CD4-positive, alpha-beta T cell treated with Interleukin-1 beta for 1 hour (primary cell): Measurements from ENCODE around the gene CERK.

ENCODE experiments used
- DNase-seq, 2 donors: peaks; one replicate each; pipeline ENCODE4 v3.0.0-alpha.2; 2020 to 2022

The CERK gene

DNA sequence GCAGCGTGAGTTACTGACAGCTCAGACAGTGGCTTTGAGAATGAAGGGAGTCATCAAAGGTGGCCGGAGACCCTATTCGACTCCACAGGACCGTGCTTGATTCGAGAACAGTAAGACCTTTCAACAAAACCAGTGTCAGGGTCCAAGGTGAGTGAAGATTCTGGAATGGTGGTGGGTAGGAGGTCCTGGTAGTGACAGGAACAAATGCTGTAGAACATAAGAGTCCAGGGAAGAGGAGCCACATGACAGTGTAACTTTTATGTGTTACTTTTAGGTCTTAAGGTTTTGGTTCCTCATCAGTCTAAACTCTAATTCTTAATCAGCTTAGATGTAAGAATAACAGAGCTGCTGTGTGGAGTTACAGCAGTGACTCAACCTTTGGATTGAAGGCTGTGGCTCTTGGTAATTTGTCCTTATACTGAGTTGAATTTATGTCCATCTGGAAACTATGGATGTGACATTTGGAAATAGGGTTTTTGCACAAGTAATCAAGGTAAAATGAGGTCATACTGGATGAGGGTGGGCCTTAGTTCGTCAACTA lies 26.2 kb upstream of the CERK start:
- no peak for DNase-seq

DNA sequence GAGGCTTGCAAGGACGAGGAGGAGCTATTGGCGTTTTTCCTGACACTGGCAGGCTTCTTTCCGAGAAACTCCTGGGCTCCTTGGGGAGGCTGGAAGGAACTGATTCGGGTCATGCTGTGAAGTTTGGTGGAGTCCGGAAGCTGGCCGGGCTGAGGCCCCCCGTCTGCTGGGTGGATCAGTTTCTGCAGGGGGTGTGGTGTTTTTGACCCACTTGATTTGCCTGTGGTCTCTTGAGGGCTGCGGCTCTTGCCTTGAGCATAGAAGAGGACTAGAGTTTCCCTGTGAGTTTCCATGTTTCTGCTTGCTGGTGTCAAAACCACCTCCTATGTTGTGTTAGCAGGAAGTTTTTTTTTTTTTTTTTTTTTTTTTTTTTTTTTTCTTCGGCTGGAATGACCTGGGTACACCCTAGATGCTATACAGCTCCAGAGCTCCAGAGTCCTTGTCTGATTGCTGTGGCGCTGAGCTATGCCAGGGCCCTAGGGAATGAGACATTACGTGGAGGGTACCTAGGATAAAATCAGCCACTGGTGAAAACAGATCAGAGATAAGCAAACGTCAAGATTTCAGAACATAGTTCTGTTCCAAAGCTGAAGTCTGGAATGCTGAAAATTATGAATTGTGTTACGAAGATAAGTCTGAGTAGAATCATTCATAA lies 25.1 kb upstream of the CERK start:
- DNase-seq, result peak; percentile 58 to 69

DNA sequence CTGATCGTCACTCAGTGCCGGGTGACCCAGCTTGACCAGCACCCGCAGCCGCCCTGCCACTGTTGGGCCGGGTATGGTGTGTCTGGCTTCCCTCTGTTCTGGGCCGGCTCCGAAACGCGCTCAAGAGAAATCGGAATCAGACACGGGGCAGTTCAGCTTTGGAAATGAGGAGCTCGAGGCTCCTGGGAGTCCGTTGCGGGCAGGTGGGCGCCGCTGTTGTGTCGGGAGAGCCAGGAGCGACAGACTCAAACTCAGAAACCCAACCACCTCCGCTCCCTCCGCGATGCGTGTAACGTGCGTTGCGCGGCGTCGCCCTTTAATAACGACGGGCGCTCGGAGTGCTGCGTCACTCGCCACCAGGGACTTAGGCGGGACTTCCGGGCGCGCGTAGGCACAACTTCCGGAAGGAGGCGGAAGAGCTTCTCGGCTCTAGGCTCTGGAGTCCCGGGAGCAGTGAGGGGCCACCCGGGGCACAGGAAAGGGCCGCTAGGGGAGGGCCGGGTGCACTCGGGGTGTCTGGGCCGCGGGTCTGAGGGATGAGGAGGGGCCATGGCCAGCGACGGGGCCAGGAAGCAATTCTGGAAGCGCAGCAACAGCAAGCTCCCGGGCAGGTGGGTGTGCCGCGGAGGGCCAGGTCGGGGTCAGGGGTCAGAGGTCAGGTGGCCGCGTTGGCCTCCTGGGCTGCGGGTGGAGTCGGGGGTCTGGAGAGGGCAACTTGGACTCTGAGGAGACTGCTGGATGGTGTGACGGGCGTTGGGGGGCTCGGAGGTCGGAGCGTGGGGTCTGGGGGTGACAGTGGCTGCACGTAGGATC lies 24.4 kb upstream of the CERK start, which contains the start of gene TBC1D22A:
TBC1D22A (plus strand) TSS at position 413 of the 813 bp plus-strand sequence; CDS start at position 550, 137 bp downstream.
- peak; percentile 93 to 94 for DNase-seq

DNA sequence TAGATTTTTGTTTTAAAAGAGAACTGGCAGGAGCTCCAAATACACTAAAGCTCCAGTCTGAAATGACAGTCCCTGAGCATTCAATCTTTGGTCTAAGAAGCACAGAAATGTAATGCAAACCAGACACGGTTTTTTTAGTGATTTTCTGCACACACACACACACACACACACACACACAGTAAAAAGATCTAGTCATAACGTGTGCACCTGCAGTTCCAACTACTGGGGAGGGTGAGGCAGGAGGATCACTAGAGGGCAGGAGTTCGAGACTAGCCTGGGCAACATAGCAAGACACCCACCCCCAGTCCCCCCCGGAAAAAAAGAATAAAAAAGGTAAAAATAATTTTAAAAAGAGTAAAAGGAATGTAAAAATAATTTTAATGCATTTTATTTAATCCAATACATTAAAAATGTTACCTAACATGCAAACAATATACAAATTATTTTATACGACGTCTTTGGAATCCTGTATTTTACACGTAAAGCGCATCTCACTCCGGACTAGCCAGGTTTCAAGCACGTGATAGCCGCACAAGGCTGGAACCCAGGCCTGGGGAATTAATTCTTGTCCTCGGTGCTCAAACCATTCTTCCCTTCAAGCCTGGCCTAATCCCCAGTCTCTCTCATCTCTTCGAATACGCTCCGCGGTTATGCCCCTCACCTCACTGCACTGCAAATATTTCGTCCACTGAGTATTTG lies 23.6 kb upstream of the CERK start:
- no peak for DNase-seq

DNA sequence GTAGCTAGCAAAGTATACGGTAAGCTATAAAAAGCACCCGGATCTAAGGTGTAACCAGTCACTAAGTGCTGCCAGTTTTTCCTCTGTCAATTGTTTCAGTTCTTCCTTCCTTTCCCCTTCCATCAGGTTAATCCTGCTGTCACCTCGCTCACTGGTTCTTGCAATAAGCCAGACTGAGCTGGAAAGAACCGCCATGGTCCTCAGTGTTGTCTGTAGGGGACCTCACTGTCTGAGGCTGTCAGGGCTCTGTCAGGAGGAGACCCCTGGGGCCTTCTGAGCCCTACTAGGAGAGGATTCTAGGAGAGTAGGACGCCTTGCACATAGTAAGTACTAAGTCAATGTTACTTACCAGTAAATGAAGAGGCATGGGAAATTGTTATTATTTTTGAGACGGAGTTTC lies 23.0 kb upstream of the CERK start:
- no peak for DNase-seq

DNA sequence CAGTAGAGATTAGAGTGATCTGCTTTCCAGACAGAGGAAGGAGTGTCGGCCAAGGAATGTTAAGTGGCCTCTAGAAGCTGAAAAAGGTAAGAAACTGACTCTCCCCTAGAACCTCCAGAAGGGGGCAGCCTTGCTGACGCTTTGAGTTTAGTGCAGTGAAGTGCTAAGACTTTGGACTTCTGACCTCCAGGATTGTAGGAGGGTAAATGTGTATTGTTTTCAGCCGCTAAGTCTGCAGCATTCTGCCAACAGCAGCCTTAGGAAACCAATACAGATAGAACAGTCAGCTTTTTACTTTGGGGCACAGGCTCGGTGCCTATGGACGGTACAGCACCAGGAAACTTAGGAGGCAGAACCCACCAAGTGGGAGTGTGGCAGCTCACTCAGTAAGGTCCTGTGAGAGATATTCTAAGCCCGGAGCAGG lies 20.8 kb upstream of the CERK start:
- peak; percentile 64 to 65 for DNase-seq

DNA sequence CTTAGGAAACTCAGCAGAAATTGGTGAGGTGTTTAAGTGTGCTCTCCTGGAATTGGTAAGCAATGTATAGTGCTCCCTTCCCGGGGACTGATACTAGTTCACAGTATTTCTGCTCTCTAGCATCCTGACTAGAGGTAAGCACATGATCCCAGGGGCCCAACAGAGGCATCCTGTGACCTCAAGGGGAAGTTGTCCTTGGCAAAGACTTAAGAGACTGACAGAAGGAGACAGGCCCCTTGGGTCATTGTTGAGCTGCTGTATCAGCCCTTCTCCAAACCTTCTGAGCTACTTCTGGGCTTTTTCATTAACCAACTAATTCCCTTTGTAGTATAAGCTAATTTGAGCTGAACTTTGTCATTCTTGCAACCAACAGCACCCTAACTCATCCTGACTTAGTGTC lies 20.1 kb upstream of the CERK start:
- no peak for DNase-seq

DNA sequence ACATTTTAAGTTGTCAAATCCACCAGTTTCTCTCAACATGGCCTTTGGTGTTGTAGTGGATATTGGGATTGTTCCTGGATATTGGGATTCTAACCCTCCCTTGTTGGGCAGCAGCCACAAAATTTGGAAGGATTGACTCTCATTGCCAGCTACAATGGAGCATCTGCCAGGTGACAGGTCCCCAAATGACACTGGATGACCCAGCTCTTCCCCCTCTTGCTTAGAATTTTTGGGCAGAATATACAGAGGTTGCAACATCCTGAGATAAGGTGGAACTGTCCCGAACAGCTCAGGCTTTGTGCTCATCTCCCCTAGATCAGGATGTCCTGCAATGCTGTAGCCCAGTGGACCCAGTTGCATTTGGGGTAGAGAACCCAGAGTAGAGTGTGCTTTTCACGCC lies 19.1 kb upstream of the CERK start:
- no peak for DNase-seq

DNA sequence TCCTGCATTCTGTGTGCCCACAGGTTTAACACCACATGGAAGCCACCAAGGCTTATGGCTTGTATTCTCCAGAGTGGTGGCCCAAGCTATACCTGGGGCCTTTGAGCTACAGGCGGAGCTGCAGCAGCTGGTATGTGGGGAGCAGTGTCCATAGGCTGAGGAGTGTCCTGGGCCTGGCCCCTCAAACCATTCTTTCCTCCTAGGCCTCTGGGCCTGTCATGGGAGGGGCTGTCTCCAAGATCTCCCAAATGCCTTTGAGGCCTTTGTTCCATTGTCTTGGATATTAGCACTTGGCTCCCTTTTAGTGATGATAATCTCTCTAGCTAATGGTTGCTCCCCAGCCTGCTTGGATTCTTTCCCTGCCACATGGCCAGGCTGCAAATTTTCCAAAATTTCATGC lies 18.0 kb upstream of the CERK start:
- no peak for DNase-seq

DNA sequence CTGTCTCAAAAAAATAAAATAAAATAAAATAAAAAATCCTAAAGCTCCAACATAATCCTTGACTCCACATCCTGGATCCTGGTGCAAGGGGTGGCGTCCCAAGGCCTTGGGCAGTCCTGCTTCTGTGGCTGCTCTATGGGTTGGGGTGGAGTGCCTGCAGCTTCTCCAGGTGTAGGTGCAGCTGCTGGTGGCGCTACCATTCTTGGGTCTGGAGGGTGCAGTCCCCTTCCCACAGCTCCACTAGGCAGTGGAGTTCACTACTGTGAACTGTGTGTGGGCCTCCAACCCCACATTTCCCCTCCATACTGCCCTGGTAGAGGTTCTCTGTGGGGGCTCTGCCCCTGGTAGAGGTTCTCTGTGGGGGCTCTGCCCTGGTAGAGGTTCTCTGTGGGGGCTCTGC lies 17.5 kb upstream of the CERK start:
- no peak for DNase-seq

DNA sequence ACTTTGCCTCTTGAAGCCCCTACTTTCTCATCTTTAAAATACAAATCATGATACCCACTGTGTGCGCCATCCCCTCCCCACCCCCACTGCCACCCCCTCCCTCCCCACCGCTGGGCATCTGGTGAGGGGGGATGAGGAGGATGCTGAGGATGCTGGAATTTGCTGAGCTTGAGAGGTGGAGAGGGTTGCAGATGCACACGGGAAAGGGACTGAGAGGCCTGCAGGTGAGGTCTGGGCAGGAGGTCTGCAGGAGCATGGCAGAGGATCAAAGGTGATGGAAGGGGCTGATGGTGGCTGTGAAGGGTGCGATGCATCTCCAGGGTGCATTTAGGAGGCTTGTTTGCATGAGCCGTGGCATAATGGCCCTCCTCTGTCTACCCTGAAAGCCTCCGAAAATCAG lies 16.8 kb upstream of the CERK start:
- DNase-seq, result no peak

DNA sequence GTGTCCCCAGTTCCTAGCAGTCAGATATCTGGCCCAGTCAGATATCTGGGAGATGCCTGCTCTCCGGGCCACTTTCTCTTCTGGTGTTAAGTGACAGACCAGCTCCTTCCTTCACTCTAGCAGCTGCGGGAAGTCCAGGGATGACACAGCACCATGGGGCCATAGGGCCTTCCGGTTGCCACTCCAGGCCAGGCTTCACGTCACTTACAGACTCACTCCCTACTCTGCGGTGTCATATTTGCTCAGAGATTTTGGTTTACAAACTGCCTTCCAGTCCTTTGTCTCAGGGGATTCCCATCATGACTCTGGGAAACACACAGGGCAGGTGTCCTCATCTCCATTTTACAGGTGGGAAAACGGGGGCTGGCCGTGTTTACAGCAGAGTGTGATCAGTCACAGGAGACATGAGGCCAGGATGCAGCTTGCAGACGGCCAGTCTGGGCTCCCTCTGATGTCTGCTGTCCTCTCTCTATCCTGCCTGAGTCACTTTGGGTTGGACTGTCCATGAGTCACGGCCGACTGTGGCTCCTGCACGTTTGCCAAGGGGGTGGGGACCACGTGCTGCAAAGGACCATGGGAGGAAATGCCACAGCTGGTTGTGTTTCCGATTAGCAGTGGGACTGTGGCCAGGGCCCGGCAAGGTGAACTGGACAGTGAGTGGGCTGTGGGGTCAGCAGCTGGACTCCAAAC lies 16.2 kb upstream of the CERK start:
- DNase-seq, result peak; percentile 23 to 86

DNA sequence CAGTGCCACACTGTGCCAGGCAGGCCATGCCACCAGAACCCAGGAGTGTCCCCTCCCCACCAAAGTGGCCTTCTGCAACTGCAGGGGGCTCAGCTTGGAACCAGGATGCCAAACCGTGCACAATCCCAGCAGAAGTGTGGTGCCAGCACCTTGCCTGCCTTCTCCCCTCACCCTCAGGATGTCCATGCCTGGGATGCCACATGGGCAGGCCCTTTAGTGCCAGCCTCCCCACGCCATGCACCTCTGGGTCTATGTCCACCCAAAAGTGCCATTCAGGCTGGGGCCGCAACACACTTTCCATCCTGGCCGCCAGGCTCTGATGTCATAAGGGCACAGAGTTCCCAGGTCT lies 15.7 kb upstream of the CERK start:
- DNase-seq, result no peak

DNA sequence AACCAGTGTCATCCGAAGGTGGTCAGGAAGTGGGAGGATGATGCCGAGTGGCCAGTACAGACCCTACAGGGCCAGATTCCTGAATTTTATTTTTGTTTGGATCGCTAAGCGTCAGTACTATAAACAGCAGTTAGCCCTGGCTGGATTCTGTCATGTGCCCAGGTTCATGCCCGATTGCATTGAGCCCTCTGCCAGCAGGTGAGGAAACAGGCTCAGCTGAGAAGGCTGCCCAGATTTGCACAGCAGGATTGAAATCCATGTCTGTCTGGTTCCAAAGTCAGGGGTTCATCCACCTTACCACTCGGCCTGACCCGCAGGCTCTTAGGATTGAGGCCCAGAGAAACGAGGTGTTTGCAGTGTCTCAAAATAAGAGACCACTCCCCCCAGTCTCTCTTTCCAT lies 15.3 kb upstream of the CERK start:
- no peak for DNase-seq

DNA sequence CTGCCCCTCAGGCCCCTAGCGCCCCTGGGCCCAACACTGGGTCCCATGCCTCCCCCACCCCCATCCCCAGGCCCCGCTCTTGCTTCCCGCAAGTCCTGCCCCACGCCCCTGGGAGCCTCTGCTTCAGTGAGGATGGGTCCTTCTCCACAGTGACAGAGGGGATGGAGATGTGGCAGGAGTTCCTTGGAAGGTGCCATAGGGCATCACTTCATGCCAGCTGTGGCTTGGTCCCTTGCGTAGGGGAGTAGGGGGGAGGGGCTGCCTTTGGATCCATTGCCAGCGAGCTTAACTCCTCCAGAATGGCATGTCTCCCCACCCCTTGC lies 14.9 kb upstream of the CERK start:
- DNase-seq, result no peak

DNA sequence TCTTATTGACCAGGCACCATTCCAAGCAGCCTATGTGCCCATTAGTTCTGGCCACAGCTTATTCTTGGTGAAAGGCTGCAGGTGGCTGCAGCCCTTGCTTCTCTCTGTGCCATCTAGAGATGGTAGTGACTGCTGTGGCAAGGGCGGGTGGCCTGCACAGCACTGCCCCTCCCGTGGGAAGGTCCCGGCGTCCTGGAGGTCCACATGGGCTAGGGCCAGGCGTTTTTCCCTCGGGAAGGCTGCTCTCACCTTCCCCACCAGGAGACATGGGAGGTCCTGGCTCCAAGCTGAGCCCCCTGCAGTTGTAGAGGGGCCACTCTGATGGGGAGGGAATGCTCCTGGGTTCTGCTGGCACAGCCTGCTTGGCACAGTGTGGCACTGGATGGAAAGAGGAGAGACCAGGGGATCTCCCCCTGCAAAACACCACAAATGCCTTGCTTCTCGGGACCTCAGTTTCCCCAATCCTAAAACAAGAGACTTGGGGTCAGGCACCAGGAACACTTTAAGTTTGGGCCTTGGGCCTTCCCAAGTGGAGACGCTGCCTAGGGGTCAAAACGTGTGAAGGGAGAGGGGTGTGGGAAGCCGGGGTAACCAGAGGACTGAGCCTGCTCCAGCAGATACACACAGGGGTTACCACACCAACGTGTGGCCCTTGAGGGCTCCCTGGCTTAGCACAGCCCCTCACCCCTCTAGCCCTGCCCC lies 14.4 kb upstream of the CERK start:
- no peak for DNase-seq

DNA sequence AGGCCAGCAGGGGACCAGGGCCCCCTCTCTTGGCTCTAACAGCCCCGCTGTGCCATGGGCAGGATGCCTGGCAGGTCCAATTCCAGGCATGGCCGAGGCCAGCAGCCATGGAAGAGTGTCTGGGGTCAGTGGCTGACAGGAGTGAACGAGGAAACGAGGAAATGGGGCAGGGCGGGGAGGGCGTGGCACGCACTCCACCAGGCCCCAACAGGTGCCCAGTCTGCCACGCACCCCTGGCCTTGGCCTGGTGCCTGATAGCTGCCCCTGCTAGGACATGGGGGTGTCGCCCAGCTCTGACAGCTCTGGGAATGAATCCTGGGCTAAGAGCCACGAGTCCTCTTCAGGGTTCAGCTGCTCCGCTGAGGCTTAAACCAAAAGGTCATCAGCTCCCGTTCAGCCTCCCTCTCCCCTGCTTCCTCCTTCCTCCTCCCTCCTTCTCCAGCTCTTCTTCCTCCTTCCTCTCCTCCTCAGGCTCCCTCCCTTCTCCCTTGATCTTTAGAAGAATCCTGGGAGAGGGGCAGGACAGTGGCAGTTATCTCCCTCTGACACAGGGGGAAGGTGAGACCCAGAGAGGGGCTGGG lies 12.9 kb upstream of the CERK start:
- DNase-seq, result no peak

DNA sequence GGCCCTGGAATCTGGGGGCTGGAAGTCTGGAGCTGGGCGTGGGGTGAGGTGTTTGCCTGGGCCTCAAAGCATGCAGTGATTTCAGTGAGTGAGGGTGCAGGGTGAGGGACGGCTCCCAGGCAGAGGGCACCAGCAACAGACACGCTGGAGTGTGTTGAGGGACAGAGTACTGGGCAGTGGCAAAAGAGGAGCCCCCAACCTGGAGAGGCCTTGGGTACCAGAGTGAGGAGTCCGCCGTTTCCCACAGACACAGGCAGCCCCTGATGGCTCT lies 12.4 kb upstream of the CERK start:
- DNase-seq, result no peak

DNA sequence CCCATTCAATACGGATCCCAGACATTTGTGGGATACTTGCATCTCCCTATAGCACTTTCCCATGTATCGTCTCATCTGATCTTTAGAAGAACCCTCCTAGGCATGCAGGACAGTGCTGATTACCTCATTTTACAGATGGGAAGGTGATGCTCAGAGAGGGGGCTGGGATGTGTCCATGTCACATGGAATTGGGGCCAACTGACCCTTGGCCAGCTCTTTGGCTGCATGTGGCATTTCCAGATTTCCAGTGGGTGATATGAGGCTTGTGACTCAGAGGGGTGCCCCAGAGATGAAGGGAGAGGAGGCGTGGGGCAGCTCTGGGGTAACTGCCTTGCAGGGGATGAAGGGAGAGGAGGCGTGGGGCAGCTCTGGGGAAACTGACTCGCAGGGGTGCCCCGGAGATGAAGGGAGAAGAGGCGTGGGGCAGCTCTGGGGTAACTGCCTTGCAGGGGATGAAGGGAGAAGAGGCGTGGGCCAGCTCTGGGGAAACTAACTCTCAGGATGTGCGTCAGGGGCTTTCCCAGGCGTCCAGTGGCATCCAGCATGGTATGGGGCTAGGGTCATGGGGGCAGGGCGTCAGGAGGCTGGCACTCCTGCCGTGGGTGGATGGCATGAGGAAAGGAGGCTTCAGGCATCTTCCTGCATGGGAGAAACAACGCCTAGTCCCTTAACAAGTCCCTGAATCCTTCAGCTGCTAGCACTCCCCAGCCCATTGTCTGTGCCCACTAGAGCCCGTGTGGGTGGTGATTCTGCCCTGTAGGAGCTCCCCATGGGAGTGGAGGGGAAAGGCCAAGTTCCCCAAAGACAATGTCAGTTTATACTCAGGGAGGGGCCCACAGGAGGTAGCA lies 11.9 kb upstream of the CERK start:
- DNase-seq, result no peak

DNA sequence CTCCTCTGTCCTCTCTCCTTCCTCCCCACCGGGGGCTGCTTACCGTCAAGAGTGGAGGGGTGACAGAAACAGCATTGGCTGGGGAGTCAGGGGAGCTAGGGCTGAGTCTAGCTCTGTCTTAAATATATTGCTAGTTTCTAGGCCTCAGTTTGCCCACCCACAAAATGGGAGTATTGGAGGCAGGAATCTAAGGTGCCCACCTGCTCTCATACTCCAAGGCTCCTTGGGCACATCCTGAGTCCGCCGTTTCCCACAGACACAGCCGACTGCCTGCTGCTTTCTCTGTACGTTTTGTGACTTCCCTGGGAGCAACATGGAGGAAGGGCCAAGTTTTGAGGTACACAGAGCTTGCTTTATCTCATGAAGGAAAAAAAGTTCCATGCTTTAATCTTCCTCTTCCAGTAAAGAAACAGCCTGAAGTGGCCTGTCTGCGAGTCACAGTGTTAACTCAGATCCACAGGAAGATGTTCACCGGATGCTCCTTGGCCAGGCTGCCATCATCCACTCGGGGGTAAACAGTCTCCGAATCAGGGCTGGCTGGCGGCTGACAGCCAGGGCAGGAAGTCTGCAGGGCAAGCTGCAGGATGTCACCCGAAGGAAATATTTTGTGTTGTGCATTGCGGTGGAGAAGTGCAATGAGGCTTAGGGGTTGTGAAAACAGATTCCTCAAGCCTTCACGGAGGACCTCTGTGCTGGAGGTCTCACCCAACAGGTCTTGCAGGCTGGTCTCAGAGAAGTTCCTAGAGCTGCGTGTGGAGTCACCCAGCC lies 11.0 kb upstream of the CERK start:
- peak; percentile 63 to 71 for DNase-seq
